ENCODE results near the gene A3GALT2. TPM values are rescaled to one million over a fixed set of nuclear protein-coding genes. Genes with fewer than 3 reads are reported as not detected.

Gene A3GALT2
- total and polyA plus RNA-seq, 9 of the 15 experiments (the other 6 are each of a cell fraction or from before 2014, with no cell fraction given) = not detected

- TF ChIP-seq HOMEZ (CRISPR knock-in tag; IDR thresholded peaks at IDR 0.05) = no peak
- TF ChIP-seq ELF1 (tag; IDR thresholded peaks at IDR 0.05) = no peak
- TF ChIP-seq PRPF4 (IDR thresholded peaks at IDR 0.05; ENCODE audit: insufficient read depth, low read depth, low read length, poor library complexity, severe bottlenecking) = no peak
These were observed 43.3 kb downstream of the A3GALT2 start (continued) for GRCh38 chr1:33277488-33278084.

- POLR2A ChIA-PET = interaction anchor here (0.6 kb wide), 1 partner anchor 38 kb away, joined by 3 read pairs; no protein-coding TSS in a partner anchor
- H3K9me1 ChIP-seq (ENCODE audit: control insufficient read depth, insufficient read depth, low read length) = no peaks in the 10 kb centered on the region
- H4K20me1 ChIP-seq (replicated peaks; ENCODE audit: control insufficient read depth, insufficient read depth, low read length) = peaks cover 4% of the 10 kb centered on the region; the same call in 1 of the 2 replicates
- no peak overlapping the region for H3K9ac ChIP-seq (ENCODE audit: insufficient read depth in 1 of 2, low read depth in 2 of 2, low read length in 2 of 2)
- H3K4me3 ChIP-seq = no peak overlapping the region
- CTCF ChIA-PET (ENCODE audit: low intra/inter-chr PET ratio) = no interaction called here
- no peak overlapping the region for H3K27ac ChIP-seq (ENCODE audit: extremely low read depth, low read depth, low read length)
- H3K27me3 ChIP-seq (ENCODE audit: control insufficient read depth in 2 of 2, insufficient read depth in 2 of 2, low read length in 2 of 2) = peaks cover 21 to 56% of the 10 kb centered on the region in 2 experiments
- ATAC-seq = peak; percentile 34; the same call in 1 of the 3 replicates
- no TSS peak for BruUV-seq (replicated peaks)
- TF ChIP-seq C11orf30 (IDR thresholded peaks at IDR 0.05; ENCODE audit: low read depth) (no peak), SAFB (IDR thresholded peaks at IDR 0.05; ENCODE audit: borderline replicate concordance, low read depth, low read length) (no peak), MTA2 (IDR thresholded peaks at IDR 0.05; ENCODE audit: low read depth) (no peak), DEAF1 (CRISPR knock-in tag; IDR thresholded peaks at IDR 0.05) (no peak), CTBP1 (IDR thresholded peaks at IDR 0.05; ENCODE audit: borderline replicate concordance) (no peak), ZNF224 (CRISPR knock-in tag; IDR thresholded peaks at IDR 0.05) (no peak), ZNF589 (CRISPR knock-in tag; IDR thresholded peaks at IDR 0.05; ENCODE audit: low read depth) (no peak)
- in situ Hi-C loops (cut with MboI) = no loop called here
- H3K79me2 ChIP-seq (ENCODE audit: control insufficient read depth, insufficient read depth, low read length) = no peaks in the 10 kb centered on the region
- no peak for DNase-seq (ENCODE audit: extremely low read depth in 1 of 4, low spot score in 3 of 4)
- H3K4me2 ChIP-seq (ENCODE audit: insufficient read depth, low read length) = no peak overlapping the region
- 16% methylated on average over 19 of the region's 30 CpGs for WGBS (ENCODE audit: insufficient coverage, low coverage, missing lambda C conversion rate)
- H3K4me1 ChIP-seq (replicated peaks in 1 of 2; ENCODE audit: control insufficient read depth in 2 of 2, insufficient read depth in 2 of 2, low read length in 2 of 2) = peaks cover 3 to 21% of the 10 kb centered on the region in 2 experiments; a peak in 4 of 5 replicates
- H2AFZ ChIP-seq (ENCODE audit: low read depth, low read length) = no peak overlapping the region
- no peak for FAIRE-seq
- intact Hi-C loops (cut with micrococcal nuclease) = no loop called here
- H3K9me3 ChIP-seq (replicated peaks; ENCODE audit: control insufficient read depth, insufficient read depth, low read depth, low read length) = no peaks in the 10 kb centered on the region
- H3K36me3 ChIP-seq (ENCODE audit: control insufficient read depth, insufficient read depth, low read length) = no peaks in the 10 kb centered on the region
These were observed 44.2 kb downstream of the A3GALT2 start for GRCh38 chr1:33276573-33277298.
